ENCODE results near the gene PIK3R2.

- no peak for TF ChIP-seq EZH2phosphoT487 (conservative IDR thresholded peaks at IDR 0.05; ENCODE audit: low read length)
- TF ChIP-seq, protein P1, sequence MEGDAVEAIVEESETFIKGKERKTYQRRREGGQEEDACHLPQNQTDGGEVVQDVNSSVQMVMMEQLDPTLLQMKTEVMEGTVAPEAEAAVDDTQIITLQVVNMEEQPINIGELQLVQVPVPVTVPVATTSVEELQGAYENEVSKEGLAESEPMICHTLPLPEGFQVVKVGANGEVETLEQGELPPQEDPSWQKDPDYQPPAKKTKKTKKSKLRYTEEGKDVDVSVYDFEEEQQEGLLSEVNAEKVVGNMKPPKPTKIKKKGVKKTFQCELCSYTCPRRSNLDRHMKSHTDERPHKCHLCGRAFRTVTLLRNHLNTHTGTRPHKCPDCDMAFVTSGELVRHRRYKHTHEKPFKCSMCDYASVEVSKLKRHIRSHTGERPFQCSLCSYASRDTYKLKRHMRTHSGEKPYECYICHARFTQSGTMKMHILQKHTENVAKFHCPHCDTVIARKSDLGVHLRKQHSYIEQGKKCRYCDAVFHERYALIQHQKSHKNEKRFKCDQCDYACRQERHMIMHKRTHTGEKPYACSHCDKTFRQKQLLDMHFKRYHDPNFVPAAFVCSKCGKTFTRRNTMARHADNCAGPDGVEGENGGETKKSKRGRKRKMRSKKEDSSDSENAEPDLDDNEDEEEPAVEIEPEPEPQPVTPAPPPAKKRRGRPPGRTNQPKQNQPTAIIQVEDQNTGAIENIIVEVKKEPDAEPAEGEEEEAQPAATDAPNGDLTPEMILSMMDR (IDR thresholded peaks at IDR 0.05; ENCODE audit: insufficient read depth, low read length, poor library complexity, severe bottlenecking), result no peak
Observed at GRCh38 chr19:18203408-18203862, 50.5 kb downstream of the PIK3R2 start.

Data from SU-DHL-6 (cell line).